GM19099 (cell line): ENCODE results near the gene RBM18.

Source experiments
- POLR2A ChIP-seq: IDR thresholded peaks from 3 replicates; pipeline ENCODE4 v1.6.1; 2011; ENCODE audit warnings: low read depth; ENCODE audit not compliant: insufficient read length; ENCODE audit errors: extremely low read depth

Gene RBM18

GRCh38 chr9:122188369-122188768 is 76.3 kb downstream of the RBM18 start:
- no peak for TF ChIP-seq POLR2A
